GM18505 (cell line): Measurements from ENCODE around the gene LSM7.
"Not testable (repeated sequence)": the region's sequence is repeated elsewhere in the genome, so short reads cannot be mapped to it uniquely, and the experiment has no call there.

ENCODE experiments used
- ATAC-seq: cut with Tn5 transposase; IDR thresholded peaks from one replicate; pipeline ENCODE4 v1.9.1; 2021; ENCODE audit not compliant: unreplicated experiment
- POLR2A ChIP-seq: IDR thresholded peaks from 4 replicates; pipeline ENCODE4 v1.6.1; 2011; ENCODE audit warnings: borderline replicate concordance; ENCODE audit not compliant: insufficient read depth, insufficient read length; ENCODE audit errors: extremely low read depth

LSM7 gene

DNA sequence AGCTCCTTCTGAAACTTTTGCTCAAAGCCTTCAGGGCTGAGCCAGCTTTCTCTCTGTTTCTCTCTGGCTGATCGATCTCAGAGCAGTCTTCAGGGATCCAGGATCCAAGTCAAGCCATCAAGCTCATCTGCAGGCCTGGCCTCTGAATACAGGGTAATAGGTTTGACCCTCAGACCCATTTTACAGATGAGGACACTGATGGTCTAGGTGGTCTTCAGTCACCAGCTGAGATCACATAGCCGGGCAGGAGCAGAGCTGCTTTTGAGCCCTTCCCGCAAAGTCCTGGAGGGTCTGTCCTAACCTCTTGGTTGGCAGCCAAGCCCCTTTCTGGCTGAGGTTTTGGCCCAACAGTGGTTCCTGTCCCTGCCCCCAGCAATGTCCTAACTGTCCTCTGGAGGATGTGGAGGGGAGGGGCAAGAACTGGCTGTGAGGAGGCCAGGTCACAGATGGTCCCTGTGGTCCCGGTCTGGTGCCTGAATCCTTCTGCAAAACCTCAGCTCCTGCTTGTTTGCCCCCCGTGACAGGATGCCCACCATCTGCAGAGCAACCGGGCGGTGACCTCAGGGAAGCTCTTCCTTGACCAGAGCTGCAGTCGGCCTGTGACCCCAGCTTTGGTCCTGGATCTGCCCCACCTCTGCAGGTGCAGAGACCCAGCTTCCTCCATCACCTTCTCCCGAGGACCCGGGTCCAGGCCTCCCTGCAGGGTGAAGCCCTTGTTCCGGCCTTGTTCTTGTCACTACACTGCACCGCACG lies 40.6 kb downstream of the LSM7 start:
- no peak for ATAC-seq
- TF ChIP-seq POLR2A: no peak

DNA sequence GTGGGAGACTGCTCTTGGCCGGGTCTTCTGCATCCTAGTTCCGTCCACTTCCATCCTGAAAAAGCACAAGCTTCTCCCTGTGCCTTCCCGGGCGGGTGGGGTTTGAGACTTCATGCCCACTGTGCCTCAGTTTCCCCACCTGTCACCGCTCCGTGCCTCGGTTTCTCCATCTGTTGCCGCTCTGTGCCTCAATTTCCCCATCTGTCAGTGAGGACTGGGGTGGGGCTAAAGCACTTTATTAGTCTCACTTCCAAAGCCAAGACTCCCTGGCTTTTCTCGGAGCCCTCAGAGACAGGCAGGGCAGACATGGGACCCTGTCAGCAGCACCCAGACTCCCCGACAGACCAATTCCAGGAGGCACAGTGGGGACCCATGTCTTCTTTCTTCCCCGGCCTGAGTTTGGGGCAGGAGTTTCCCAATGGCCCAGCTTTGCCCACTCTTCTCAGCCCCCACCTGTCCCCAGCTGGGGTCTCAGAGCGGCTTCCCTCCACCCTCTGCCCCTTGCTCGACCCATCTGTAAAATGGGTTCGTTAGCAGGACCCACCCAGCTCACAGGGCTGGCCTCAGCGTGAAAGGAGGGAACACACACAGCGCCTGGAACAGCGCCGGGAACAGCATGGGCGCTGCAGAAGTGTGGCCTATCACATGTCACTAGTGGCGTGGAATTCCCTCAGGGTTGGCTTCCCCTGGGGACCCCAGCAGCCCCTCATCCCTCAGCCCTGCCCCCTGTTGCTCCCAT lies 41.8 kb downstream of the LSM7 start:
- TF ChIP-seq POLR2A: no peak
- ATAC-seq: no peak

DNA sequence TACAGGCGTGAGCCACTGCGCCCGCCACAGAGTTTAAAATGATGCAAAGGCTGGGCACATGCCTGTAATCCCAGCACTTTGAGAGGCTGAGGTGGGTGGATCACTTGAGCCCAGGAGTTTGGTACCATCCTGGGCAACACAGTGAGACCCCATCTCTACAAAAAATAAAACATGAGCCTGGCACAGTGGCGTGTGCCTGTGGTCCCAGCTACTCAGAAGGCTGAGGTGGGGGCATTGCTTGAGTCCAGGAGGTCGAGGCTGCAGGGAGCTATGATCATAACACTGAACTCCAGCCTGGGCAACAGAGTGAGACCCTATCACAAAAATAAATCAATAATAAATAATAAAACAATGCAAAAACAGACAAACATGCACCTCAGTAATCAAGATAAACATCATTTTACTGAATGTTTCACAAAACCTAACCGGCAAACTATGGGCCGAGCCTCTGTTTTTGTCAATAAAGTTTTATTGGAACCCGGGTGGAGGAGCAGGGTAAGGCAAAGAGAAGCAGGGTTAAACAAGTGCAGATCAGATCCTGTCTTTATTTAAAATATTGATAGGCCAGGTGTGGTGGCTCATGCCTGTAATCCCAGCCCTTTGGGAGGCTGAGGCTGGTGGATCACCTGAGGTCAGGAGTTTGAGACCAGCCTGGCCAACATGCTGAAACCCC lies 44.4 kb downstream of the LSM7 start:
- TF ChIP-seq POLR2A: no peak
- no peak for ATAC-seq

DNA sequence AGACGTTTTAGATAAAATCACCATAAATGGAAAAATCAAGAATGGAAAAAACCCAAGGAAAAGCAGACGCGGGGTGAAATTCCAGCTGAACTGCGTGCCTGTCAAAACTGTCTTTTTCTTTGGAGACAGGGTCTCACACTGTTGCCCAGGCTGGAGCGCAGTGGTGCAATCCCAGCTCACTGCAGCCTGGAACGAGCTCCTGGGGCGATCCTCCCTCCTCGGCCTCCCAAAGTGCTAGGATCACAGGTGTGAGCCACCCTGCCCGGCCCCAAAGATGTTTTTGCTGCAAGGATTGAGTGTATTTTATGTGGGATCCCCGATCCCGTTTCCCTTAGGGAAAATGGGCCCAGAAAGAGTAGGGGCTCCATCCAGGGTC lies 45.5 kb downstream of the LSM7 start:
- ATAC-seq: no peak

DNA sequence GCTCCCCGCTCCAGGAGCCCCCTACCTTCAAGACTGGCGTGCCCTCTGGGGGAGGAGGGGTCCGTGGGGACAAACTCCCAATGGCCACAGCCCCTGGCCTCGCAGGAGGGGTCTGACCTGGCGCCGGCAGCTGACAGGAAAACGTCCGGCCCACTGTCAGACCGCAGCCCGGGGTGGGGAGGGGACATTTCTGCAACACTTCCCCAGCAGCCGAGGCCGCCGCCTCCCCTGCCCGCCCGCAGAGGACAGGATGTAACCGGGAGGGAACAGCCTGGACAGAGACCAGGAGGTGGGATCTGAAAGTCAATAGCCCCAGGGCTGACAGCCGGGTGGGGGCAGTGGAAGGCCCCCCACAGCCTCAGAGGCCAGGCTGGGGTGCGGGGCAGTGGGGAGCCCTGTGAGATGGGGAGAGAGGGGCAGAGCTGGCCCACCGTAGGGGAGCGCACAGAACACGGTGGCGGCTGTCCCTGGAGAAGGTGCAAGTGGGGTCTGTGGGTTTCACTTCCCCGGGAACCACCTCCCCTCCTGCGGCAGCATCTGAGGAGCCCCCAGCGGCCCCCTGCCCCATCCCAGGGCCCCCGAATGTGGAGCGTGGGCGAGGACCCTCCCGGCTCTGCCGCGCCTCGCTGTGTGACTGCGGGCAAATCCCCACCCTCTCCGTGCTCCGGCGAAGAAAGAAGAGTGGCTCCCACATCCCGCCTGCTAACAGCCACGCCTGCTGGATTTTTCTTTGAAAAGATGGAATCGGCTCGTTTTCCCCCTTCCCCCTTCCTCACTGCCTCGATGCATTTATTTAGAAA lies 46.1 kb downstream of the LSM7 start, which contains the start of gene PEAK3:
Gene PEAK3 (minus strand): TSS at position 114 of the 800 bp plus-strand sequence. CDS start 1,244 bp downstream, outside the sequence.
- TF ChIP-seq POLR2A: no peak
- no peak for ATAC-seq

More for the DNA sequence above, 45.5 kb downstream of the LSM7 start:
- no peak for TF ChIP-seq POLR2A

DNA sequence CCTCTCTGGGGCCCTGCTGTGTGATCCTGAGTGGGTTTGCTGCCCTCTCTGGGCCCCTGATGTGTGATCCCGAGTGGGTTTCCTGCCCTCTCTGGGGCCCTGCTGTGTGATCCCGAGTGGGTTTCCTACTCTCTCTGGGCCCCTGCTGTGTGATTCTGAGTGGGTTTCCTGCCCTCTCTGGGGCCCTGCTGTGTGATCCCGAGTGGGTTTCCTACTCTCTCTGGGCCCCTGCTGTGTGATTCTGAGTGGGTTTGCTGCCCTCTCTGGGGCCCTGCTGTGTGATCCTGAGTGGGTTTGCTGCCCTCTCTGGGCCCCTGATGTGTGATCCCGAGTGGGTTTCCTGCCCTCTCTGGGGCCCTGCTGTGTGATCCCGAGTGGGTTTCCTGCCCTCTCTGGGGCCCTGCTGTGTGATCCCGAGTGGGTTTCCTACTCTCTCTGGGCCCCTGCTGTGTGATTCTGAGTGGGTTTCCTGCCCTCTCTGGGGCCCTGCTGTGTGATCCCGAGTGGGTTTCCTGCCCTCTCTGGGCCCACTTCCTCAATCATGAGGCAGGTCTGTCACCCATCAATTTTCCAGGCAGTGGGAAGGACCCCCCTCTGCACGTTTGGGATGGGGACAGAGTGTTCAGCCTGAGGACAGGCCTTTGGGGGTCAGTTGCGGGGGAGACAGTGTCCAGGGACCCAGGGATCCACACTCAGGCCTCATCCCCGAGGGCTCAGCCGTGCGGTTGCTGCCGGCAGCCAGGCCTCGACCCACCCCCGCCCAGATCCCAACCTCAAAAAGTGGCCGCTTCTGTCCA lies 46.9 kb downstream of the LSM7 start:
- not testable (repeated sequence) for ATAC-seq

DNA sequence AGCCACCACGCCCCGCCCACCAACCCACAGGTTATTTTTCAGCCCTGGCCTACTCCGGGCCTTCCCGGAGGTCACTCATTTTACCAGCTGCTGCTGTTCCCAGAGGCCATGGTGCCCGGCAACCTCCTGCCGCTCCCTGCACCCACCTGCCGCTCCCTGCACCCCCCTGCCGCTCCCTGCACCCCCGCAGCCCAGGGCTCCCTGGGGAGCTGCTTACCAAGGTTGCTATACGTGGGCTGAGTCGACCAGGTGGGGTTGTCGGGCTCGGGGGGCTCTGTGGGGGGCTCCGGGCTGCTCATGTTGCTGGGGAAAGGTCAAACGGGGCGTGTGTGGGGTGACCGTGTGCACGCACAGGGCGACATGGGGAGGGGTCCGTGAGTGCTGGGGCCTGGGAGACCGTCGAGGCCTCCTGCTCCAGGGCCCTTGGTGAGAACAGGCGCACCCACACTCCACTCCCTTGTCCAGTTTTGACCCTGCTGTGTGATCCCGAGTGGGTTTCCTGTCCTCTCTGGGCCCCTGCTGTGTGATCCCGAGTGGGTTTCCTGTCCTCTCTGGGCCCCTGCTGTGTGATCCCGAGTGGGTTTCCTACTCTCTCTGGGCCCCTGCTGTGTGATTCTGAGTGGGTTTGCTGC lies 47.6 kb downstream of the LSM7 start:
- no peak for ATAC-seq
- no peak for TF ChIP-seq POLR2A

DNA sequence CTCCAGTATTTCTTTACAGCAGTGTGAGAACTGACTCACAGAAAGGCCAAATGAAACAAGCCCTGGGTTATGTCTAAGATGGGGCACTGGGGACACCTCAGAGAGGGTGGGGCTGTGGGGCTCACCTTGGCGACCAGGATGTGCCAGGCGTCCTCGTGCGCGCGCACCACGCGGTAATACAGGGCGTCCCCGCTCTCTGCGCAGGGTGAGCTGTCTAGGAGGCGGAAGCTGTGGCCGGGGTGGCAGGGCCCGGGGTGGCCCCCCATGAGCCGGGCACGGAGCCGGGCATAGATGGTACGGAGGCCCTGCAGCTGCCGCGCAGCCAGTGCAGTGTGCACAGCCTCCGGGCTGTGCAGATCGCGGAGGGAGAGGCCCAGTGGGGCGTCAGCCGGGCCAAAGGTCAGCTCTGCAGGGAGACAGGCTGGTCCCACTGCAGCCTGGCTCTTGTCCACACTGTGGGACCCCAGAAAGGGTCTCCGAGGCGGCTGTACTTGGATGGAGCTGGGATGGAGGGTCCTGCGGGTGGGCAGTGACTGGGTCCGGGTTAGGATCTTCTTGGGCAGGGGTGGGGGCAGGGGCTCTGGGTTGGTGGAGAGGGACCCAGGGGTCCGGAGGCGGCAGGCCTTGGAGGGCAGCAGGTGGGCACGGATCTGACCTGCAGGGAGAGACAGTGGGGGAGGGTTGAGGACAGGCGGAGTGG lies 49.8 kb downstream of the LSM7 start:
- ATAC-seq: no peak
- no peak for TF ChIP-seq POLR2A

DNA sequence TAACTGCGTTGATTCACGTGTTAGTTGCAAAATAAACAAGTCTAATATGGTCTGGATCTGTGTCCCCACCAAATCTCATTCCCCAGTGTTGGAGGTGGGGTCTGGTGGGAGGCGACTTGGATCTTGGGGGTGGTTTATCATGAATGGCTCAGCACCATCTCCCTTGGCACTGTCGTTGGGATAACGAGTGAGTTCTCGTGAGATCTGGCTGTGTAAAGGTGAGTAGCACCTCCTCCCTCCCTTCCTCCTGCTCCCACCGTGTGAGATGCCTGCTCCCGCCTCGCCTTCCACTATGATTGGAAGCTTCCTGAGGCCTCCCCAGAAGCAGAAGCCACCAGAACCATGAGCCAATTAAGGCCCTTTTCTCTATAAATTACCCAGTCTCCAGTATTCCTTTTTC lies 51.2 kb downstream of the LSM7 start:
- ATAC-seq: no peak
- no peak for TF ChIP-seq POLR2A

DNA sequence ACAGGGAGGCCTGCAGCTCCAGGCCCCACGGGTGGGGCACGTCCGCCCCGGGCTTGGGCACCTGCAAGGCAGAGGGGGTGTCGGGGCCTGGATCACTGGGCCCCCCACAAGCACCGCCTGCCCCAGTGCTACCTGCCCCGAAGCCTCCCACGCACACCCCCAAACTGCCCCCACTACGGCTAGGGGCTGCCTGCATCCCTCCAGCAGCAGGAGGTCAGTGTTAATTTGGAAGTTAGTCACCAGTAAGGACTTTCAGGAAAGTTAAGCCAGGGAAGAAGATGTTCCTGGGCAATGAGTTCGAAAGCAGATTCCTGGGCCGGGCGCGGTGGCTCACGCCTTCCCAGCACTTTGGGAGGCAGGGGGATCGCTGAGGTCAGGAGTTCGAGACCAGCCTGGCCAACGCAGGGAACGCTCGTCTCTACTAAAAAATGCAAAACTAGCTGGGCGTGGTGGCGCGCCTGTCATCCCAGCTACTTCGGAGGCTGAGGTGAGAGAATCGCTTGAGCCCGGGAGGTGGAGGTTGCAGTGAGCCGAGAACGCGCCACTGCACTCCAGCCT lies 51.9 kb downstream of the LSM7 start:
- TF ChIP-seq POLR2A: no peak
- no peak for ATAC-seq

DNA sequence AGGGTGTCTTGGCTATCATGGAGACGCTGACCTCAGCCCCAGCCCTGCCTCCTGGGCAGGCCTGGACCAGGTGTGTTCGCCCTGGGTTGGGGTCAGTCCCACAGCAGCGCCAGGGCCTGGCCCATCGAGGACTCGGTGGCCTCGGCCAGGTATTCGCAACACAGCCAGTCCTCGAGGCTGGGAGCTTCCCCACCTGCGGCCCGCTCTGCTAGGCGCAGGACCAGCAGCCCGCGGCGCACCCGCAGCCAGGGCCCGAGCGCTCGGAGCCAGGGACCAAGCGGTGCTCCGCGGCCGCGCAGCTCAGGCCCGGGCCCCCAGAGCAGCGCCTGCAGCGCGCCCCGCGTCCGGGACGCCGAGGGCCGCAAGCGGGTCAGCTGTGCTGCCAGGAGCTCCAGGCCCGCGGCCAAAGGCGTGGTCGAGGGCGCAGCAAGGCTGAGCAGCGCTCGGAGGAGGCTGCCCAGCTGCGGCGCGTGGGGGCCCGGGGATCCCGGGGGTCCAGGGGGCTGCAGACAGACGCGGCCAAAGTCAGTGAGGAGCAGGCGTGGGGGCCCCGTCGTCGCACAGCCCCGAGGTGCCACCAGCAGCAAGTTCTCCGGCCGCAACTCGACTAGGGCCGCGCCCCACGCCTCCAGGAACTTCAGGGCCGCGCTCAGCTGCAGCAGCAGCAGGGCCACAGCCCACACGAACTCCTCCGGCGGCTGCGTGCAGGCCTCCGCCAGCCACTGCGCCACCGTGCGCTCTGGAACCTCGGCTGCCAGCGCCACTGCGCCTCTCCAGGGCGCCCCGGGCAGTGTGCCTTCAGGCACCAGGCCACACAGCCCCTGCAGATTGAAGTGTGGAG lies 52.6 kb downstream of the LSM7 start:
- no peak for TF ChIP-seq POLR2A
- no peak for ATAC-seq
